NOMO-1 (cell line): ENCODE measurements around the gene FGF12.
"Not testable (repeated sequence)": the region's sequence is repeated elsewhere in the genome, so short reads cannot be mapped to it uniquely, and the experiment has no call there.

ENCODE experiments used
- DNase-seq, 2 experiments: peaks; one replicate each; lab custom pipeline; 2025; ENCODE audit not compliant: unreplicated experiment in 2 of 2; lab: John Stamatoyannopoulos, UW

FGF12 gene

GRCh38 chr3:192607798-192608197 is 119.5 kb downstream of the FGF12 start:
- no peak for DNase-seq

DNA sequence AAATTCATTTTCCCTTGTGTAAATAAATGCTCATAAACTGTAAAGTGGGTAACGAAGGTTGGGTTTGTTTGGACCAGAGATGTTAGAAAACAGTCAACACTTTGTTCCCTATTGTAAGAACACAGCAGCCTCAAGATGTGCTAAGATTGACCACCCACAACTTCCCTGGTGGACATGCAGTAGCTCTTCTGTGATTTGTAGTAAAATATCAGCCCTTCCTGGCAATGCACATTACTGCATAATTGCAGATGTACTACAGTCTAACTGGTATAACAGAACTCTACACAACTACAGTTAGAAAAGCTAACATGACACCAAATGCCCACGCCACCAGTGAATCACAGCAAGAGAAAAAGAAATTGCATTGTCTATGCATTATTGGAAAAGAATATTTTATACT is 129.4 kb downstream of the FGF12 start:
- DNase-seq = no peak

- DNase-seq = no peak
Measured at GRCh38 chr3:192597506-192597905, 129.8 kb downstream of the FGF12 start.

DNA sequence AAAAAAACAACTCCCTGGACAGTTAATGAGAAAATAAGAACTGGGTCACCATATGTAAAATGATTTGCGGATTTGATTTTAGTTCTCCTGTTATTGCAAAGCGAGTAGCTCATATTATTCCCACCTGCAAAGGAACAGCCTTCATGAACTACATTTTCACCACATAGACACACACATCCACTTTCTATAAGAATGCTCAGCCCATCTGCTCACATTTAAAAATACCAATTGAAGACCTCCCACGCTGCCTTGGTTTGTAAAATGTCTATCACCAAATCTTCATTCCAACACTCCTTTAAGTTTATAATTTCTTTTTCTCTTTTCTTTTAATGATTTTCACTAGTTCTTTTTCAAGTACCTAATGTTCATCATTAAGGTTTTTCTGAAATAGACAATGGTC is 148.6 kb downstream of the FGF12 start:
- no peak for DNase-seq

DNA sequence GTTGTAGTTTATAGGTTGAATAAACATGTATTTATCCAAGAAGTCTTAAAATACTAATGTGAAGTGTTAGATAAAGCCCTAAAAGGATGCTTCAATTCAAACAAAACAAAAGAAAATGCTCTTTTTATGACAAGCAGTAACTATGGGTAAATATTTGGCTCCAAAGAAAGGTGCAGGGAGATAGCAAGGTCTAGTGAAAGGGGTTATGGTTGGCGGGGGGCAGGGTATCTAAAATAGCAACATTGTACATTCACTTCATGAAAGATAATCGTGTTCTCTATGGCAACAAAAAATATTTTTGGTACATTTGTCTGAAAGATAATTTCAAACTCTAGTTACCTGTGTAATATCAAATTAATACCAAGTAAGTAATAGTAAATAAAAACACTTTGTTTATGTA is 149.5 kb downstream of the FGF12 start:
- no peak for DNase-seq

- no peak for DNase-seq
Measured at GRCh38 chr3:192577271-192577670, 150.1 kb downstream of the FGF12 start.

DNA sequence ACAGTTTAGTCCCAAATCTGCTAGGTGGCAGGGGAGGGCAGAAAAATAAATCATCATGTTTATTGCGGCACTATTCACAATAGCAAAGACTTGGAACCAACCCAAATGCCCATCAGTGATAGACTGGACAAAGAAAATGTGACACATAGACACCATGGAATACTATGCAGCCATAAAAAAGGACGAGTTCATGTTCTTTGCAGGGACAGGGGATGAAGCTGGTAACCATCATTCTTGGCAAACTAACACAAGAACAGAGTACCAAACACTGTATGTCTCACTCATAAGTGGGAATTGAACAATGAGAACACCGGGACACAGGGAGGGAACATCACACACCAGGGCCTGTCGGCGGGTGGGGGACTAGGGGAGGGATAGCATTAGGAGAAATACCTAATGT is 150.6 kb downstream of the FGF12 start:
- DNase-seq = not testable (repeated sequence)

- DNase-seq = no peak
Measured at GRCh38 chr3:192575879-192576506, 151.3 kb downstream of the FGF12 start.

GRCh38 chr3:192573240-192573639 is 154.1 kb downstream of the FGF12 start:
- DNase-seq = no peak

DNA sequence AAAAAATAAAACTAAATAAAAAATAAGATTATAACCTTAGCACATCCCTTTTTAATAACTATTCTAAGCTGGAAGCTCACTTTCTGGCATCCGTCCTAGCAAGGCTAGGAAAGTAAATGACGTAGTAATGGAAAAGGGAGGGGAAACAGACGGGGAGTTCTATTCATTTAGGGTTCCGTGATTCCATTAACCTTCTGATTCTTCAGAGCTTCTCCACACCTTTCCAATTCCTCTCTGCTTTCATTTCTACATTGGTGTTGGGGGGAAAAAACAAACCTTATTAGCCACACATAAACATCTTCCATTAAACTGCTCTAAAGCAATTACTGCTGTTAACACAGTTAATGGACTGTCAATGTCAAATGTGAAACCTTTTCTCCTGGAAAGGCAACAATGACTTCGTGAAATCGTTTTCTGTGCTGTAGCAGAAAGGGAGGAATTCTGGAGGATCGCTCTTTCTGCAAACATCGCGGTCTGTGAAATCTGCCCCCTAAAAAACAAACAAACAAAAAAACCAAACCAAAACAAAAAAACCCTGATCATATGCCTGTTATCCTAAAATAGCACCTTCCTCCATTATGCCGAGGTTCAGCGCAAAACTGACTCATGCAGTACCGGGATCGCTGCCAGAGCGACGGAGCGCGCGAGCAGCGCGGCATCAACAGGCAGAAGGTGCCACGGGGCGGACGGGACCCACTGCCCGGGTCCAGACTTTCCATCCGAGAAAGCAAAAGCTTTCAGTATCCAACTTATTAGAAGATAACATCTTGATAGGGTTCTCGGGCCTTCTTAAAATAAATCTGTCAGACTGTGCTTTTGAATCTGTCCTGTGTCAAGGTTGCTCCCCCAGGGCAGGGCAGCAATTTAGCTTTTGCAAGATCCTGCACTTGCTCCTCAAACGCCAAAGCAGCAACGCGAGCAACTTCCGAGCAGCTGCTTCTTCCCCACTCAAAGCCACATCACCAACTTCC is 156.2 kb downstream of the FGF12 start:
- peak; percentile 19 to 57 for DNase-seq

GRCh38 chr3:192570315-192570714 is 157.0 kb downstream of the FGF12 start:
- DNase-seq = no peak

DNA sequence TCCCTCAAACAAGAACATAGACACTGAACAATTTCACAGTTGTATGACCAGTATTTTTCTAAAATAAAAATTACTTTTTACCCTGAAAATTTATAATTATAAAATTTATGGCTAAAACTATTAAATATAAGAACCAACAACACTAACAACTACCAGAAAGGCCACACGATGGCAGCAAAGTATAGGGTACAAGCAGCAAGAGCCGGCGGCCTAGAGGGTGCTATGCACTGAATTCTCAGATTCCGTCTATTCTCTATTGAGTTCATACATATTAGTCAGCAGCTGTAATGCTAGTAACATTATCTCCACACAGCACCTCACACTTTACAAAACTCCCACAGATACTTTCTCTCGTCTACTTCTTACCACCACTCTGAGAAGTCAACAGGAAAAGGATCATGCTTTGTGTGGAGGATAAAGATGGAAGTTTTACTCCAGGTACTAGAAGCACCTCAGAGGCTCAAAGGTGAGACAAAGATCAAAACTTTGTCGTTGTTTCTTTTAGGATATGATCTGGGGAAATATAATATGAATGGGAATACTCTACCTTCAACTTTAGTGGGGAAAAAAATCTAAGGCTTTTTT is 160.5 kb downstream of the FGF12 start:
- DNase-seq = peak; percentile 53 to 77

GRCh38 chr3:192564611-192565010 is 162.7 kb downstream of the FGF12 start:
- DNase-seq = no peak

DNA sequence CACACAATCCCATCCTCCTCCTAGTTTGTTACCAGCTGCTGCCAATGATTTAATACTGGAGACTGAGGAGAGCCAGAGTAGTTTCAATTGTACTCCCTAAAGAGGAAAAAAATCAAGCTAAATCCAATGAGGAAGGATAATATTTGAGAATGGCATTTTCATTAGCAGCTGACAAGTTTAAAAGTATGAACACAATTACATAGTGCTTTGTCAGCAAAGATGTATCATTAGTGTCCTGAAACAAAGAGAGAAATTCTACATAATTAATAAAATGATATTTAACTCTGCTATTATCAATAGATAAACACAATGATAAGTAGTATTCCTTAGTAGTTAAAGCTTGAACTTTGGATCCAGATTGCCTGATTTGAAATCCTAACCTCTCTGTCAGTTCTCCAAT is 163.9 kb downstream of the FGF12 start:
- no peak for DNase-seq

- no peak for DNase-seq
Measured at GRCh38 chr3:192553707-192554106, 173.6 kb downstream of the FGF12 start.

DNA sequence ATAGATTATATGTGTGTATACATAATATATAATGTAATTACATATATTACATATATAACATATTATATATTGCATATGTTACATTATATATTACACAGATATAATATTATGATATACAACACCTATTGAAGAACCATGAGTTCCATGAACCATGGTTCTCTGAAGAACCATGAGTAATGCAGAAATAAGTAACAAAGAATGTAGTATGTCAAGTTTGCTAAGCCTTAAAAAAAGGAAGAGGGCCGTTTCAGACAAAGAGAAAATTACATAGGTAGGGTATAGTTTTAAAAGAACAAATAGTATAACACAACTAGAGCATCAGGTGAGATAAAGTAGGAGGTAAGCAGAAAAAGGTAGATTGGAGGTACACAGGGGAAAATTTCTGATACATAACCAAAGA is 177.0 kb downstream of the FGF12 start:
- no peak for DNase-seq

DNA sequence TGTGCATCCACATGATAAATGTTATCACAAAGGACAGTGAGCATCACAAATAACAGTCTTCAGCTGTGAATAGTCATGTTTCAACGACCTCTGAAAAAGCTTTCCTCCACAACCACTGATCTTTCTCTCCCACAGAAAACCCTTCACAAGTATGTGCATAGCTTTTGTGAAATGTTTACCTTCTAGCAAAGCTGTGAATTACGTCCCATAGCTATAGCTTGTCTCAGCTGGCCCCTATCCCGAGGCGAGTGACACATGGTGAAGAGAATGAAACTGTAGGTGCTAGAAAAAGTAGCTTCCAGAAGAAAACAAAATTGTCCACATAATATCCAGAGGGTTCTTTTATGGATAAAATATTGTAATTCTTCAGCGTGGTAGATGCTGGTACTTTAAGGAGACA is 182.0 kb downstream of the FGF12 start:
- DNase-seq = no peak

DNA sequence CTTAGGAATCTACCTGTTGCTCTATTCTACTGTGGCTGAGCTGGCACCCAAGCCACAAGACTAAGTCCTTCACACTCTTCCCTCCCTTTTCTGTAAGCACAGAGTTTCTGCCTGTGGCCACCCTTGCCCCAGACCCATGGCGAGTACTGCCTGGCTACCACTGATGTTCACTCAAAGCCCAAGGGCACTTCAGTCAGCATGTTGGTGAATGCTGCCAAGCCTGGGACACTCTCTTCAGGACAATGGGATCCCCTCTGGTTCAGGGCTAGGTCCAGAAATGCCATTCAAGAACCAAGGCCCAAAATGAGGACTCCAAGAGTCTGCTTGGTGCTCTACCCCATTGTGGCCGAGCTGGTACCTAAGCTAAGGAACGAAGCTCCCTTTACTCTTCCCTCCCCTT is 184.2 kb downstream of the FGF12 start:
- no peak for DNase-seq

GRCh38 chr3:192516820-192517219 is 210.5 kb downstream of the FGF12 start:
- DNase-seq = no peak

DNA sequence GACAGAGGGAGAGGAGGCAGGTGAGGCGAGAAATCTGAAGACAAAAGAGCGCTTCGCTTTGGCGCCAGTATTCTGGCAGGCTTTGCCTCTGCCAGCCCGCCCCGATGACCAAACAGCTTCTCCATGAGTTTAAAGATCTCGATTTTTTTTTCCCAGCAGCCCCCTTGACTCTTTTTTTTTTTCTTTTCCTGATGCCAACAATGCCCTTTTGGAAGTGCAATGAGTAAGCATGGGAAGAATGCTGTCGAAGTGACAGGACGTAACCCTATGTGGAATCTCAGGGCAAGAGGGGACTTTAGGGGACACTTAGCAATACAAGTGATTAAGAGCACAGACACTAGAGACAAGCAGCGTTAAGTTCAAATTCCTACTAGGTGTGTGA is 211.7 kb downstream of the FGF12 start:
- no peak for DNase-seq

- DNase-seq = no peak
Measured at GRCh38 chr3:192514754-192515663, 212.3 kb downstream of the FGF12 start.
